Measurements from ENCODE around the gene RLF. TPM values are rescaled to one million over a fixed set of nuclear protein-coding genes. Genes with fewer than 3 reads are reported as not detected.

The RLF gene
- total RNA-seq, 1 experiment from 2014 or later: 15.1 TPM

DNA sequence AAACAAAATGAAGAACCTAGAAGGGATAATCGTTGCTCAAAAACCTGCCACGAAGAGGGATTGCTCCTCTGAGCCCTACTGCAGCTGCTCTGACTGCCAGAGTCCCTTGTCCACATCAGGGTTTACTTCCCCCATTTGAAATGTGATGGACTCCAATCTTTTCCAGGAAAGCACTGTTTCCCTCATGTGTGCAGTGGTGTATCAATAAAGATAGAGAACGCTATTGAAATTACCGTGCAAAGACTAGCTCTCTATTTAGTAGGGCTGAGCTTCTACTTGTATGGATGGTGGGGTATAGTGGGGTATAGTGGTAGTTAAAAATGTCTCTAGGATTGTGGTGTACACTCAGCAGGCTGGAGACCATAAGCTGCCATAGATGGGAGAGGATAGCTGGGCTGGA lies 90.3 kb downstream of the RLF start:
- Histone ChIP-seq H3K9me2 (replicated peaks; ENCODE audit: low read length) (no peaks in the 10 kb centered on the region), H3K4me3 (ENCODE audit: low read length) (no peak overlapping the region), H4K20me1 (ENCODE audit: low read length) (no peaks in the 10 kb centered on the region), H3K4me1 (ENCODE audit: insufficient read depth, low read length) (peaks cover 9% of the 10 kb centered on the region), H3K27me3 (ENCODE audit: low read length) (no peaks in the 10 kb centered on the region), H3K79me2 (ENCODE audit: low read length) (peaks cover 16% of the 10 kb centered on the region), H3K36me3 (ENCODE audit: low read depth, low read length) (no peaks in the 10 kb centered on the region), H3F3A (ENCODE audit: low read length, unreplicated experiment) (no peaks in the 10 kb centered on the region), H3K9ac (ENCODE audit: low read length) (no peak overlapping the region), H2AFZ (ENCODE audit: low read length) (no peak overlapping the region), H3K27ac (ENCODE audit: low read length) (no peak overlapping the region), H3K4me2 (ENCODE audit: low read length) (no peak overlapping the region), H3K9me3 (ENCODE audit: low read length) (no peaks in the 10 kb centered on the region)
- ChIA-PET POLR2A (ENCODE audit: unreplicated experiment) (interaction anchor here (0.6 kb wide), 1 partner anchor 144 kb away, joined by 6 read pairs; no protein-coding TSS in a partner anchor), CTCF (no interaction called here)
- DNase-seq: no peak
- intact Hi-C loops (cut with micrococcal nuclease): no loop called here
- ATAC-seq: no peak
- no TSS peak for BruUV-seq (replicated peaks)
- TF ChIP-seq, protein P1, sequence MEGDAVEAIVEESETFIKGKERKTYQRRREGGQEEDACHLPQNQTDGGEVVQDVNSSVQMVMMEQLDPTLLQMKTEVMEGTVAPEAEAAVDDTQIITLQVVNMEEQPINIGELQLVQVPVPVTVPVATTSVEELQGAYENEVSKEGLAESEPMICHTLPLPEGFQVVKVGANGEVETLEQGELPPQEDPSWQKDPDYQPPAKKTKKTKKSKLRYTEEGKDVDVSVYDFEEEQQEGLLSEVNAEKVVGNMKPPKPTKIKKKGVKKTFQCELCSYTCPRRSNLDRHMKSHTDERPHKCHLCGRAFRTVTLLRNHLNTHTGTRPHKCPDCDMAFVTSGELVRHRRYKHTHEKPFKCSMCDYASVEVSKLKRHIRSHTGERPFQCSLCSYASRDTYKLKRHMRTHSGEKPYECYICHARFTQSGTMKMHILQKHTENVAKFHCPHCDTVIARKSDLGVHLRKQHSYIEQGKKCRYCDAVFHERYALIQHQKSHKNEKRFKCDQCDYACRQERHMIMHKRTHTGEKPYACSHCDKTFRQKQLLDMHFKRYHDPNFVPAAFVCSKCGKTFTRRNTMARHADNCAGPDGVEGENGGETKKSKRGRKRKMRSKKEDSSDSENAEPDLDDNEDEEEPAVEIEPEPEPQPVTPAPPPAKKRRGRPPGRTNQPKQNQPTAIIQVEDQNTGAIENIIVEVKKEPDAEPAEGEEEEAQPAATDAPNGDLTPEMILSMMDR (conservative IDR thresholded peaks at IDR 0.05; ENCODE audit: low read depth, low read length): no peak
- TF ChIP-seq EZH2 (IDR thresholded peaks at IDR 0.05; ENCODE audit: low read length, unreplicated experiment) (no peak), EZH2phosphoT487 (IDR thresholded peaks at IDR 0.05; ENCODE audit: borderline replicate concordance, low read length) (no peak)

DNA sequence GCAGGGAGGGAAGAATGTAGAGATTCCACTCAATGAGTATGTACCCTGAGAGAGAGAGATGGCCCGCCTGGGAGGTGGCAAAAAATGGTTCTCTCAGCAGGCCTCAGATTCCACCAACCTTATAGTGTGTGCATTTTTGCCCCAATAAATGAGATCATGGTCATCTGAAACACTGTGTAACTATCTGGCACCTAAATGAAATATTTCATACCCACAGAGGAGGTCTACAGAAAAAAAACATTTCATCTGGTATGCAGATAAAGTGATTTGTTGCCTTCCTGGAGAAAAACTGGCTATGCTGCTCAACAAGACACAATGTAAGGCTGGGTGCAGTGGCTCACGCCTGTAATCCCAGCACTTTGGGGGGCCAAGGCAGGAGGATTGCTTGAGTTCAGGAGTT lies 91.4 kb downstream of the RLF start:
- no TSS peak for BruUV-seq (replicated peaks)
- Histone ChIP-seq H3K4me2 (ENCODE audit: low read length) (no peak overlapping the region), H3K9me2 (replicated peaks; ENCODE audit: low read length) (no peaks in the 10 kb centered on the region), H3K4me1 (ENCODE audit: insufficient read depth, low read length) (peaks cover 11% of the 10 kb centered on the region), H3K36me3 (ENCODE audit: low read depth, low read length) (no peaks in the 10 kb centered on the region), H3K9me3 (ENCODE audit: low read length) (no peaks in the 10 kb centered on the region), H3K4me3 (ENCODE audit: low read length) (no peak overlapping the region), H3K27me3 (ENCODE audit: low read length) (no peaks in the 10 kb centered on the region), H3K27ac (ENCODE audit: low read length) (no peak overlapping the region), H3K79me2 (ENCODE audit: low read length) (peaks cover 27% of the 10 kb centered on the region), H3K9ac (ENCODE audit: low read length) (no peak overlapping the region), H4K20me1 (ENCODE audit: low read length) (no peaks in the 10 kb centered on the region), H3F3A (ENCODE audit: low read length, unreplicated experiment) (no peaks in the 10 kb centered on the region), H2AFZ (ENCODE audit: low read length) (no peak overlapping the region)
- ChIA-PET POLR2A (ENCODE audit: unreplicated experiment) (no interaction called here), CTCF (no interaction called here)
- TF ChIP-seq EZH2 (IDR thresholded peaks at IDR 0.05; ENCODE audit: low read length, unreplicated experiment) (no peak), EZH2phosphoT487 (IDR thresholded peaks at IDR 0.05; ENCODE audit: borderline replicate concordance, low read length) (no peak)
- TF ChIP-seq, protein P1 (conservative IDR thresholded peaks at IDR 0.05; ENCODE audit: low read depth, low read length): no peak
- DNase-seq (no peak), ATAC-seq (no peak)
- intact Hi-C loops (cut with micrococcal nuclease): no loop called here

DNA sequence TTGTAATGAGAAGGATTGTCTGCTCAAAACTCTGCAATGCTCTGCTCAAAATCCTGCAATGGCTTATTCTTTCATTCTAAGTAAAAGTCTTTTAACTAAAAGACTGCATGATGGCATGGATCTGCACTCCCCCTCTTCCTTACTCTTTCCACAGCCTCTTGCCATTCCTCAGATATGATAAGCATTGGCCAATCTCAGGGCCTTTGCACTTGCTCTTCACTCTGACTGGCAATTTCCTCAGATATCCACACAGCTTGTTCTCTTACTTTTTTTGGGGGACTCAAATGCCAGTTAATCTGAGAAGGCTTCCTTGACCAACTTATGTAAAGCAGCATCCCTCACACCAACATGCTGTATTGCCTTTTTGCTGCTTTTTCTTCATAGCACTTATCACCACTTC lies 94.0 kb downstream of the RLF start:
- DNase-seq (no peak), ATAC-seq (no peak)
- H3K9me2 ChIP-seq (replicated peaks; ENCODE audit: low read length): no peaks in the 10 kb centered on the region
- TF ChIP-seq, protein P1 (conservative IDR thresholded peaks at IDR 0.05; ENCODE audit: low read depth, low read length): no peak
- TF ChIP-seq EZH2phosphoT487 (IDR thresholded peaks at IDR 0.05; ENCODE audit: borderline replicate concordance, low read length) (no peak), EZH2 (IDR thresholded peaks at IDR 0.05; ENCODE audit: low read length, unreplicated experiment) (no peak)
- H3K27me3 ChIP-seq (ENCODE audit: low read length): no peaks in the 10 kb centered on the region
- H3K9ac ChIP-seq (ENCODE audit: low read length): no peak overlapping the region
- no peak overlapping the region for H2AFZ ChIP-seq (ENCODE audit: low read length)
- H3F3A ChIP-seq (ENCODE audit: low read length, unreplicated experiment): no peaks in the 10 kb centered on the region
- ChIA-PET POLR2A (ENCODE audit: unreplicated experiment) (no interaction called here), CTCF (no interaction called here)
- no peak overlapping the region for H3K27ac ChIP-seq (ENCODE audit: low read length)
- H3K4me3 ChIP-seq (ENCODE audit: low read length): no peak overlapping the region
- peaks cover under 1% of the 10 kb centered on the region; the same call in 1 of the 2 replicates for H3K36me3 ChIP-seq (ENCODE audit: low read depth, low read length)
- H3K4me1 ChIP-seq (ENCODE audit: insufficient read depth, low read length): peaks cover 11% of the 10 kb centered on the region
- H4K20me1 ChIP-seq (ENCODE audit: low read length): no peaks in the 10 kb centered on the region
- H3K4me2 ChIP-seq (ENCODE audit: low read length): no peak overlapping the region
- peaks cover 47% of the 10 kb centered on the region for H3K79me2 ChIP-seq (ENCODE audit: low read length)
- intact Hi-C loops (cut with micrococcal nuclease): no loop called here
- H3K9me3 ChIP-seq (ENCODE audit: low read length): no peaks in the 10 kb centered on the region
- BruUV-seq (replicated peaks): no TSS peak

Data from PC-3 (cell line).